Esophagus muscularis mucosa (tissue), 4 donors: ENCODE data around the gene WWC1. TPM values are rescaled to one million over a fixed set of nuclear protein-coding genes. Genes with fewer than 3 reads are reported as not detected.

Source experiments
- DNase-seq: peaks from one replicate; pipeline ENCODE4 v3.0.0-alpha.2; 2017; ENCODE audit errors: extremely low spot score
- H3K27ac ChIP-seq, 4 donors: fragments of 200-600 bp; sonication (generic); replicated peaks in 1 of 4; 1 replicate in 3 of 4; 2 replicates in 1 of 4; pipeline ENCODE4 v1.5.1; 2016 to 2019; ENCODE audit warnings: mild to moderate bottlenecking in 1 of 4
- H3K27me3 ChIP-seq, 4 donors: fragments of 200-600 bp; sonication (generic); one replicate each; pipeline versions ENCODE4 v1.5.1 to v1.6.0; 2016 to 2019
- H3K36me3 ChIP-seq, 4 donors: fragments of 200-600 bp; sonication (generic); one replicate each; pipeline ENCODE4 v1.5.1; 2016 to 2019
- H3K4me1 ChIP-seq, 4 donors: fragments of 200-600 bp; sonication (generic); one replicate each; pipeline ENCODE4 v1.5.1; 2016 to 2019
- H3K4me3 ChIP-seq, 4 donors: fragments of 200-600 bp; sonication (generic); 1 replicate in 2 of 4; 2 replicates in 2 of 4; pipeline ENCODE4 v1.5.1; 2016 to 2019; ENCODE audit warnings: mild to moderate bottlenecking in 4 of 4, moderate library complexity in 1 of 4
- H3K9me3 ChIP-seq, 4 donors: fragments of 200-600 bp; sonication (generic); 1 replicate in 3 of 4; 2 replicates in 1 of 4; pipeline ENCODE4 v1.5.1; 2016 to 2019
- CTCF ChIP-seq, 3 experiments: fragments of 200-600 bp in 2 of 3; fragments of 450-650 bp in 1 of 3; sonication (generic) in 2 of 3; IDR thresholded peaks; one replicate each; pipeline ENCODE4 v1.5.1; 2017 to 2019; ENCODE audit warnings: antibody characterized with exemption in 3 of 3, mild to moderate bottlenecking in 2 of 3, moderate library complexity in 1 of 3
- EP300 ChIP-seq: sonication (generic); formaldehyde crosslinking; IDR thresholded peaks from one replicate; pipeline ENCODE4 v1.6.1; 2017; ENCODE audit warnings: antibody characterized with exemption
- POLR2A ChIP-seq: fragments of 450-650 bp; IDR thresholded peaks from one replicate; pipeline ENCODE4 v1.6.1; 2017; ENCODE audit warnings: antibody characterized with exemption, moderate library complexity, mild to moderate bottlenecking, low read depth
- POLR2AphosphoS5 ChIP-seq, 2 donors: sonication (generic); formaldehyde crosslinking; IDR thresholded peaks; one replicate each; pipeline ENCODE4 v1.6.1; 2017; ENCODE audit warnings: antibody characterized with exemption in 2 of 2
- WGBS: methylation state at CpG from one replicate; pipeline ENCODE4 v1.1.5; 2018; 5-methylcytosine and 5-hydroxymethylcytosine counted together
- intact Hi-C: fragments of 100-400 bp; cut with DNase I; formaldehyde crosslinking; loops from one replicate; pipeline ENCODE4 v1.15.1; 2023
- total RNA-seq, 4 donors: library from RNA; depleted of rRNA; stranded (reverse); fragments of >200 nt; gene quantifications; one replicate each; pipeline versions ENCODE4 v1.1.0 to v1.2.1, GENCODE V29; 2016

Gene WWC1
- total RNA-seq, 4 donors from 2014 or later = 2.1 to 6.2 (median 3.2) TPM

- 91% methylated on average over 3 of the region's 3 CpGs for WGBS
- no peaks in the 10 kb centered on the region for H3K9me3 ChIP-seq
- H3K36me3 ChIP-seq = no peaks in the 10 kb centered on the region
- DNase-seq = no peak
- H3K4me3 ChIP-seq = no peak overlapping the region
- TF ChIP-seq POLR2A = no peak
- no peak overlapping the region for H3K27ac ChIP-seq
- peaks cover 0 to 5% (median 0%) of the 10 kb centered on the region in 4 donors for H3K4me1 ChIP-seq
- no peaks in the 10 kb centered on the region for H3K27me3 ChIP-seq
- intact Hi-C loops = no loop called here
Observed at GRCh38 chr5:168413062-168413461, 121.6 kb downstream of the WWC1 start.

- no peaks in the 10 kb centered on the region for H3K27me3 ChIP-seq
- intact Hi-C loops = no loop called here
- no peaks in the 10 kb centered on the region for H3K36me3 ChIP-seq
- 89% methylated on average over 3 of the region's 3 CpGs for WGBS
- no peak overlapping the region for H3K4me3 ChIP-seq
- peaks cover 0 to 5% (median 0%) of the 10 kb centered on the region in 4 donors for H3K4me1 ChIP-seq
- TF ChIP-seq POLR2AphosphoS5 (IDR thresholded peaks at IDR 0.05) (no peak), EP300 (no peak), POLR2A (no peak), CTCF (IDR thresholded peaks at IDR 0.05) (no peak)
- no peak for DNase-seq
- no peaks in the 10 kb centered on the region for H3K9me3 ChIP-seq
- no peak overlapping the region for H3K27ac ChIP-seq
Observed at GRCh38 chr5:168413596-168413995, 122.2 kb downstream of the WWC1 start.

GRCh38 chr5:168415401-168415800 is 124.0 kb downstream of the WWC1 start:
- Histone ChIP-seq H3K9me3 (no peaks in the 10 kb centered on the region), H3K4me1 (no peaks in the 10 kb centered on the region), H3K27ac (no peak overlapping the region), H3K36me3 (no peaks in the 10 kb centered on the region), H3K27me3 (no peaks in the 10 kb centered on the region), H3K4me3 (no peak overlapping the region)
- WGBS = 79% methylated on average over 4 of the region's 4 CpGs
- no peak for DNase-seq
- no peak for TF ChIP-seq EP300
- TF ChIP-seq POLR2AphosphoS5 (IDR thresholded peaks at IDR 0.05) = no peak
- no peak for TF ChIP-seq POLR2A
- TF ChIP-seq CTCF (IDR thresholded peaks at IDR 0.05) = no peak
- intact Hi-C loops = no loop called here

- intact Hi-C loops = no loop called here
- no peak for DNase-seq
- Histone ChIP-seq H3K27me3 (no peaks in the 10 kb centered on the region), H3K27ac (no peak overlapping the region), H3K4me3 (no peak overlapping the region), H3K9me3 (no peaks in the 10 kb centered on the region), H3K4me1 (no peaks in the 10 kb centered on the region), H3K36me3 (no peaks in the 10 kb centered on the region)
- no peak for TF ChIP-seq POLR2AphosphoS5 (IDR thresholded peaks at IDR 0.05)
- no peak for TF ChIP-seq POLR2A
- no peak for TF ChIP-seq CTCF (IDR thresholded peaks at IDR 0.05)
- TF ChIP-seq EP300 = no peak
- 82% methylated on average over 6 of the region's 6 CpGs for WGBS
Observed at GRCh38 chr5:168415971-168416370, 124.5 kb downstream of the WWC1 start.

GRCh38 chr5:168417731-168418429 is 126.4 kb downstream of the WWC1 start:
- no peak for DNase-seq
- no peak overlapping the region for H3K4me3 ChIP-seq
- H3K27me3 ChIP-seq = no peaks in the 10 kb centered on the region
- H3K36me3 ChIP-seq = no peaks in the 10 kb centered on the region
- intact Hi-C loops = no loop called here
- H3K27ac ChIP-seq = no peak overlapping the region
- no peaks in the 10 kb centered on the region for H3K9me3 ChIP-seq
- 84% methylated on average over 10 of the region's 10 CpGs for WGBS
- TF ChIP-seq POLR2AphosphoS5 (IDR thresholded peaks at IDR 0.05) (no peak), EP300 (no peak), CTCF (IDR thresholded peaks at IDR 0.05) (no peak), POLR2A (no peak)
- H3K4me1 ChIP-seq = no peaks in the 10 kb centered on the region
